Spleen (tissue), 11 donors: ENCODE results near the gene TNFRSF17. TPM values are rescaled to one million over a fixed set of nuclear protein-coding genes. Genes with fewer than 3 reads are reported as not detected.
A peak's percentile ranks its signal among the peaks of the same experiment; 100 is the strongest.
"Not testable (repeated sequence)": the region's sequence is repeated elsewhere in the genome, so short reads cannot be mapped to it uniquely, and the experiment has no call there.

Experiments
- DNase-seq: peaks from one replicate; pipeline ENCODE4 v3.0.0-alpha.2; 2020
- H3K27ac ChIP-seq, 8 donors: fragments of 200-600 bp; sonication (generic) in 7 of 8; 1 replicate in 4 of 8; 2 replicates in 4 of 8; pipeline versions ENCODE4 v1.5.0 to v1.8.0; 2016 to 2021; ENCODE audit warnings: inconsistent platforms in 4 of 8, mild to moderate bottlenecking in 4 of 8, moderate library complexity in 1 of 8
- H3K27me3 ChIP-seq, 7 donors: fragments of 200-600 bp; sonication (generic) in 6 of 7; replicated peaks in 1 of 7; 1 replicate in 4 of 7; 2 replicates in 3 of 7; pipeline versions ENCODE4 v1.5.0 to v1.8.0; 2016 to 2021; ENCODE audit warnings: inconsistent platforms in 3 of 7, mild to moderate bottlenecking in 1 of 7
- H3K36me3 ChIP-seq, 6 donors: fragments of 200-600 bp; sonication (generic) in 5 of 6; 1 replicate in 4 of 6; 2 replicates in 2 of 6; pipeline versions ENCODE4 v1.5.0 to v1.8.0; 2016 to 2021; ENCODE audit warnings: inconsistent platforms in 2 of 6
- H3K4me1 ChIP-seq, 6 donors: fragments of 200-600 bp; sonication (generic) in 5 of 6; 1 replicate in 3 of 6; 2 replicates in 3 of 6; pipeline versions ENCODE4 v1.5.0 to v1.8.0; 2016 to 2021; ENCODE audit warnings: inconsistent platforms in 3 of 6
- H3K4me3 ChIP-seq, 8 donors: fragments of 200-600 bp; sonication (generic) in 7 of 8; 1 replicate in 4 of 8; 2 replicates in 4 of 8; pipeline versions ENCODE4 v1.5.0 to v1.8.0; 2016 to 2021; ENCODE audit warnings: inconsistent platforms in 4 of 8, mild to moderate bottlenecking in 4 of 8, moderate library complexity in 2 of 8
- H3K9me3 ChIP-seq, 8 donors: fragments of 200-600 bp; sonication (generic) in 7 of 8; 1 replicate in 4 of 8; 2 replicates in 4 of 8; pipeline versions ENCODE4 v1.5.0 to v1.8.0; 2016 to 2021; ENCODE audit warnings: inconsistent platforms in 4 of 8
- POLR2A ChIP-seq, 3 donors: fragments of 450-650 bp; IDR thresholded peaks; one replicate each; pipeline ENCODE4 v1.5.1; 2017; ENCODE audit warnings: antibody characterized with exemption in 3 of 3, mild to moderate bottlenecking in 1 of 3
- POLR2AphosphoS5 ChIP-seq, 3 donors: sonication (generic); formaldehyde crosslinking; IDR thresholded peaks; one replicate each; pipeline ENCODE4 v1.5.1; 2017; ENCODE audit warnings: antibody characterized with exemption in 3 of 3
- WGBS, 5 donors: extraction: QIAGEN DNeasy Blood & Tissue Kit in 3 of 5; methylation state at CpG; one replicate each; pipeline versions ENCODE4 v1.1.5 to v1.1.7; 2013 to 2018; 5-methylcytosine and 5-hydroxymethylcytosine counted together
- intact Hi-C: fragments of 100-400 bp; cut with DNase I; formaldehyde crosslinking; loops from one replicate; pipeline ENCODE4 v1.15.0; 2023; ENCODE audit warnings: low total_unique reads
- polyA plus RNA-seq, 3 donors: library from polyadenylated mRNA; stranded (reverse); fragments of 200-250 nt; gene quantifications; one replicate each; pipeline ENCODE4 v1.2.1, GENCODE V29; 2013
- total RNA-seq, 7 donors: library from RNA; depleted of rRNA in 3 of 7; stranded (reverse); fragments of >200 nt in 3 of 7; fragmentation: NEBNext Ultra II Directional in 4 of 7; extraction: Animal tissue kit (Norgen Biotek cat#: 25700) in 4 of 7; gene quantifications; one replicate each; pipeline versions ENCODE4 v1.1.0 to v1.2.1, GENCODE V29; 2016 to 2021
- TF ChIP-seq, protein P1 (sequence below), 11 experiments: fragments of 200-600 bp in 7 of 11; fragments of 450-650 bp in 4 of 11; sonication (generic) in 4 of 11; IDR thresholded peaks in 8 of 11; conservative IDR thresholded peaks in 3 of 11; 1 replicate in 7 of 11; 2 replicates in 4 of 11; pipeline versions ENCODE4 v1.4.0 to v1.8.0; 2016 to 2021; ENCODE audit warnings: antibody characterized with exemption in 11 of 11, inconsistent platforms in 4 of 11, mild to moderate bottlenecking in 1 of 11
- donor health status: healthy with polysubstance abuse.
- donor health status: DM: no; HTN: no; CAD: no; lungs with moderate emphysema.
- donor health status: DM: no; HTN: no; CAD: no.
- donor health status: Bipolar disorder and iron deficiency.
- donor health status: healthy.
- donor health status: DM: no; HTN: no; CAD: no.
- donor health status: DM: yes; HTN: yes; CAD: no.

The TNFRSF17 gene
- total and polyA plus RNA-seq, 10 donors, result 4.8 to 20.1 (median 9.2) TPM

GRCh38 chr16:11946433-11946832, 18.6 kb upstream of the TNFRSF17 start:
- no peak for DNase-seq
- H3K27ac ChIP-seq, result no peak overlapping the region
- no peaks in the 10 kb centered on the region for H3K9me3 ChIP-seq
- intact Hi-C loops, result no loop called here
- WGBS, 5 donors, result 83 to 94% (median 88%) methylated on average over 3 of the region's 3 CpGs
- H3K36me3 ChIP-seq, result no peaks in the 10 kb centered on the region
- TF ChIP-seq, protein P1, sequence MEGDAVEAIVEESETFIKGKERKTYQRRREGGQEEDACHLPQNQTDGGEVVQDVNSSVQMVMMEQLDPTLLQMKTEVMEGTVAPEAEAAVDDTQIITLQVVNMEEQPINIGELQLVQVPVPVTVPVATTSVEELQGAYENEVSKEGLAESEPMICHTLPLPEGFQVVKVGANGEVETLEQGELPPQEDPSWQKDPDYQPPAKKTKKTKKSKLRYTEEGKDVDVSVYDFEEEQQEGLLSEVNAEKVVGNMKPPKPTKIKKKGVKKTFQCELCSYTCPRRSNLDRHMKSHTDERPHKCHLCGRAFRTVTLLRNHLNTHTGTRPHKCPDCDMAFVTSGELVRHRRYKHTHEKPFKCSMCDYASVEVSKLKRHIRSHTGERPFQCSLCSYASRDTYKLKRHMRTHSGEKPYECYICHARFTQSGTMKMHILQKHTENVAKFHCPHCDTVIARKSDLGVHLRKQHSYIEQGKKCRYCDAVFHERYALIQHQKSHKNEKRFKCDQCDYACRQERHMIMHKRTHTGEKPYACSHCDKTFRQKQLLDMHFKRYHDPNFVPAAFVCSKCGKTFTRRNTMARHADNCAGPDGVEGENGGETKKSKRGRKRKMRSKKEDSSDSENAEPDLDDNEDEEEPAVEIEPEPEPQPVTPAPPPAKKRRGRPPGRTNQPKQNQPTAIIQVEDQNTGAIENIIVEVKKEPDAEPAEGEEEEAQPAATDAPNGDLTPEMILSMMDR (IDR thresholded peaks at IDR 0.05 in 8 of 11, conservative IDR thresholded peaks at IDR 0.05 in 3 of 11), result no peak
- TF ChIP-seq POLR2A (IDR thresholded peaks at IDR 0.05), result no peak
- TF ChIP-seq POLR2AphosphoS5 (IDR thresholded peaks at IDR 0.05), result no peak
- no peaks in the 10 kb centered on the region for H3K27me3 ChIP-seq
- H3K4me1 ChIP-seq, result peaks cover 0 to 12% (median 0%) of the 10 kb centered on the region in 6 donors
- no peak overlapping the region for H3K4me3 ChIP-seq

- no peak for DNase-seq
- 94 to 98% (median 95%) methylated on average over 5 of the region's 5 CpGs for WGBS, 5 donors
- intact Hi-C loops, result no loop called here
- Histone ChIP-seq H3K4me3 (no peak overlapping the region), H3K27ac (no peak overlapping the region), H3K4me1 (peaks cover 0 to 12% (median 0%) of the 10 kb centered on the region in 6 donors), H3K36me3 (no peaks in the 10 kb centered on the region), H3K27me3 (no peaks in the 10 kb centered on the region), H3K9me3 (no peaks in the 10 kb centered on the region)
- no peak for TF ChIP-seq POLR2AphosphoS5 (IDR thresholded peaks at IDR 0.05)
- TF ChIP-seq, protein P1 (IDR thresholded peaks at IDR 0.05 in 8 of 11, conservative IDR thresholded peaks at IDR 0.05 in 3 of 11), result no peak
- TF ChIP-seq POLR2A (IDR thresholded peaks at IDR 0.05), result no peak
These were observed 16.2 kb upstream of the TNFRSF17 start for GRCh38 chr16:11948819-11949218.

DNA sequence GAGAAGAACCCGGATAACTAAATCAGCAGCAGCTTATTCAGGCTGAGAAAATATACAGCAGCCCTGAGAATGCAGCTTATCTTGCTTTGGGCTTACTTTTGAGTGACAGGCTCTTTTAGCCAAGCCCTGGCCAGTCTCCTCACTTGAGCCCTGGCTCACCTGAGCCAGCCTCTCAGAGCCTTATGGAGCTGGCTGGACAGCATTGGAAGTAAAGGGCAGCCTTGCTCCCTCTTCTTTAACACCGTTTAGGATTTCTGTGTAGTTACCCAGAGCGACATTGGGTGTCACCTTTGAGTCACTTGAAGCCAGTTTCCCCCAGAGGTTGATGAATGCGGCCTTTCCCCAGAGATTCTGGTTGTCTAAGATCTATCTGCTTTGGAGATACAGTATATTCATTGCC, 15.5 kb upstream of the TNFRSF17 start:
- Histone ChIP-seq H3K27me3 (no peaks in the 10 kb centered on the region), H3K9me3 (no peaks in the 10 kb centered on the region), H3K4me3 (no peak overlapping the region), H3K36me3 (no peaks in the 10 kb centered on the region), H3K4me1 (peaks cover 0 to 12% (median 0%) of the 10 kb centered on the region in 6 donors), H3K27ac (no peak overlapping the region)
- 18 to 26% (median 23%) methylated on average over 4 of the region's 4 CpGs for WGBS, 5 donors
- TF ChIP-seq POLR2AphosphoS5 (IDR thresholded peaks at IDR 0.05), result no peak
- TF ChIP-seq, protein P1 (IDR thresholded peaks at IDR 0.05 in 8 of 11, conservative IDR thresholded peaks at IDR 0.05 in 3 of 11), result peak; percentile 19 to 57 (median 48)
- TF ChIP-seq POLR2A (IDR thresholded peaks at IDR 0.05), result no peak
- no peak for DNase-seq
- intact Hi-C loops, result no loop called here

DNA sequence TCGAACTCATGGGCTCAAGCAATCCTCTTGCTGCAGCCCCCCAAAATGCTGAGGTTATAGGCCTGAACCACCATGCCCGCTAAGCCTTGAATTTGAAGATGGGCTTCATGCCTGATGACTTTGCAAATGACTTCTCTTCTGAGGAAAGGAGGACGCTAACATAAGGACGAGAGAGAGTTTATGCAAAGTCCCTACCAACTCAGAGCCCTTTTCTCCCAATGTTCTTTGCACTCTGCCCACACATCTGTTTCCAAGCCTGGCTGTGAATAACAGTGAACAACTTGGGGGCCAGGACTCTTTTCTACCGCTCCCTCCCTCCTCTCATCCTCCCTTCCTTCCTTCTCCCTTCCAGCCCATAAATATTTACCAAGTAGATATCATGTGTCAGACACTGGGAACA, 14.6 kb upstream of the TNFRSF17 start:
- no peaks in the 10 kb centered on the region for H3K36me3 ChIP-seq
- peaks cover 0 to 12% (median 0%) of the 10 kb centered on the region in 6 donors for H3K4me1 ChIP-seq
- DNase-seq, result no peak
- TF ChIP-seq, protein P1 (IDR thresholded peaks at IDR 0.05 in 8 of 11, conservative IDR thresholded peaks at IDR 0.05 in 3 of 11), result no peak
- TF ChIP-seq POLR2AphosphoS5 (IDR thresholded peaks at IDR 0.05) (no peak), POLR2A (IDR thresholded peaks at IDR 0.05) (no peak)
- WGBS, 5 donors, result 59 to 74% (median 73%) methylated on average over 5 of the region's 5 CpGs
- no peaks in the 10 kb centered on the region for H3K27me3 ChIP-seq
- H3K27ac ChIP-seq, result no peak overlapping the region
- H3K9me3 ChIP-seq, result no peaks in the 10 kb centered on the region
- intact Hi-C loops, result loop anchor here (5.0 kb wide), 1 partner anchor 117 kb away; no protein-coding TSS in a partner anchor
- no peak overlapping the region for H3K4me3 ChIP-seq

- not testable (repeated sequence) for H3K36me3 ChIP-seq, H3K4me3 ChIP-seq, DNase-seq, H3K27me3 ChIP-seq, H3K27ac ChIP-seq, H3K9me3 ChIP-seq
- intact Hi-C loops, result loop anchor here (5.0 kb wide), 1 partner anchor 114 kb away; no protein-coding TSS in a partner anchor
- peaks cover 0 to 14% (median 0%) of the 10 kb centered on the region in 6 donors for H3K4me1 ChIP-seq
- WGBS, 5 donors, result 87 to 96% (median 90%) methylated on average over 8 of the region's 8 CpGs
These were observed 11.4 kb upstream of the TNFRSF17 start for GRCh38 chr16:11953576-11953975.
